Skin of body (tissue), 2 donors: ENCODE measurements around the gene TMEM187. TPM values are rescaled to one million over a fixed set of nuclear protein-coding genes. Genes with fewer than 3 reads are reported as not detected.
A peak's percentile ranks its signal among the peaks of the same experiment; 100 is the strongest.
"Not testable (repeated sequence)": the region's sequence is repeated elsewhere in the genome, so short reads cannot be mapped to it uniquely, and the experiment has no call there.

Experiments
- DNase-seq: peaks from one replicate; lab custom pipeline; 2025; lab: John Stamatoyannopoulos, UW
- total RNA-seq: library from RNA; depleted of rRNA; stranded (reverse); fragments of >200 nt; gene quantifications from one replicate; pipeline ENCODE4 v1.2.3, GENCODE V29; 2014

Gene TMEM187
- total RNA-seq, 1 donor from 2014 or later, result 2.9 TPM

DNA sequence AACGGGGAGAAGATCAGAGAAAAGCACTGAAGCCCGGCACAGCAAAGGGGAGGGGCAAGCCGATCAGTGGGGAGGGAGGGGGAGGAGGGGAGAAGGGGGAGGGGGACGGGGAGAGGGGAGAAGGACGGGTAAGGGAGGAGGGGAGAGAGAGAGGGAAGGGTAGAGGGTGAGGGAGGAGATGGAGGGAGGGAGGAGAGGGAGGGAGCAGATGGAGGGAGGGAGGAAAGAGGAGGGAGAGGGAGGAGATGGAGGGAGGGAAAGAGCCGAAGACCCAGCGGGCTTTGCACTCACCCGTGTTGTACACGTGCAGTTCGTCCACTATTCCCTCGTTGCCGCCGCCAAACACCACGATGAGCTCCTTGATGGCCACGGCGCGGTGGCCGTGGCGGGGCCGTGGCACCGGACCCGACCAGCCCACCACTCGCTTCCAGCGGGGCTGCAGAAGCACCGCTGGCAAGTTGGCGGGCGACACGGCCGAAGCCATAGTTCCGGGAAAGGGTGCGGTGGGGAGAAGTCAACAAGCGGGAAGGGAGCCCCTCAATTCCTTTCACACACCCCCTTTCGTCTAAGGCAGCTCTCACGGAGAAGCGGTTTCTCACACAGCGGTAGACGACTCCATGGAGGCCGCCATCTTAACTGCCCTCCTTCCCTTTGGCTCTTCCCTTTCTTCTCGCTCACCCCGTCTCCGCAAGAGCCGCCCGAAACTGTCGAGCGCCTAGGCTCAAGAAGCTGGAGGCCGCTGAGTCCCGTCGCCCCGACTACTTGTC lies 2.0 kb upstream of the TMEM187 start:
- peak; percentile 64 for DNase-seq

DNA sequence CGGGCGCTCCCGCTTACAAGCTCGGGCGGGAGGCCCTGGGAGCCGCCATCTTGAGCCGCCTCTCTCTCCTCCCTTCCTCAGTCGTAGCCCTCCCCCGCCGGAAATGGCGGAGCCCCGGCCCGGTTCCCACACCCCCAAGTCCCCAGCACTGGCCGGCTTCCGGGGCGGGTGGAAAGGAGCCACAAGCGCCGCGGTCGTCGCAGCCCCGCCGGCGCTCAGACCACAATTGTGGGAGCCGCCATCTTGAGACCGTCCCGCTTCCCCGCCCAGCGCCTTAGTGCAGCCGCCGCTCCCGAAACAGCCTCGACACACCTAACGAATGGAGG lies 1.5 kb upstream of the TMEM187 start:
- peak; percentile 79 for DNase-seq

DNA sequence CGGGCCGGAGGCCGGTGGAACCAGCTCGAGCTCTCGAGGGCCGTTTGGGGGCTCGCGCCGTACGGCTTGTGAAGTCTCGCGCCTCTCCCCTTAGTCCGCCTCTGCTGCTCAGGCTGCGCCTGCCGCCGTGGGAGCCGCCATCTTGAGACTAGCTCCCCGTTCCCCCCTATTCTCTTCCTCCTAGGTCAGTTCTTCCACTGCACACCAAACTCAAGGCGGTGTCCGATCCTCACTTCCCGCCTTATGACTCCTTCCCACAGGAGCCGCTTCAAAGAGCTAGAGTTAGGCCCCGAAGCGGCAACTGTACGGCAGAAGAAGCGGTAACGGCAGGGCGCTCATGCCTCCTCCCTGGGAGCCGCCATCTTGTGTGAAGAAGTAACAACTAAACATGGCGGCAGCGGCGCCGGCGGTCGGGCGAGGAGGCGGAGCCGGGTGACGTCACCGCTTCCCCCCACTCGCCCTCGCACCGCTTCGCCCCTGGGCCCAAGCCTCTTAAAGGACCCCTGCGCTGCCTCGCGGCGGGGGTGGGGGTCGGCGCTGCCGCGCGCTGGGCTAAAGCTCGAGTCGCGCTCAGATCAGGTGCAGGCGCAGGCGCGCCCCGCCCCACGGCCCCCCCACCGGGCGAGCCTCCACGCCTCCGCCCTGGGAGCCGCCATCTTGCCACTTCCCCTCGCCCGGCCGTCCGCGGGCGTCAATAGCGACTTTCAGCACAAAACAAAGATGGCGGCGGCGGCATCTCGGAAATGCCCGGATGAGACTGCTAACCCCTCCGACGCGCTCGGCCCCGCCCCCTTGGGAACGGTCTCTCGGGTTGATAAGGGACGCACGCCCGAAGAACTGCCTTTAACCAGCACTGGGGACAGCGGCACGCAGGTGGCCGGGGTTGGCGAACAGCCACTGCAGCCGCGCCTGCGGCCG lies 845 bp upstream of the TMEM187 start, which contains the start of gene HCFC1:
TSS of gene HCFC1 (minus strand) at position 369 of the 918 bp plus-strand sequence. CDS start 978 bp downstream, outside the sequence.
- peak; percentile 93 for DNase-seq

DNA sequence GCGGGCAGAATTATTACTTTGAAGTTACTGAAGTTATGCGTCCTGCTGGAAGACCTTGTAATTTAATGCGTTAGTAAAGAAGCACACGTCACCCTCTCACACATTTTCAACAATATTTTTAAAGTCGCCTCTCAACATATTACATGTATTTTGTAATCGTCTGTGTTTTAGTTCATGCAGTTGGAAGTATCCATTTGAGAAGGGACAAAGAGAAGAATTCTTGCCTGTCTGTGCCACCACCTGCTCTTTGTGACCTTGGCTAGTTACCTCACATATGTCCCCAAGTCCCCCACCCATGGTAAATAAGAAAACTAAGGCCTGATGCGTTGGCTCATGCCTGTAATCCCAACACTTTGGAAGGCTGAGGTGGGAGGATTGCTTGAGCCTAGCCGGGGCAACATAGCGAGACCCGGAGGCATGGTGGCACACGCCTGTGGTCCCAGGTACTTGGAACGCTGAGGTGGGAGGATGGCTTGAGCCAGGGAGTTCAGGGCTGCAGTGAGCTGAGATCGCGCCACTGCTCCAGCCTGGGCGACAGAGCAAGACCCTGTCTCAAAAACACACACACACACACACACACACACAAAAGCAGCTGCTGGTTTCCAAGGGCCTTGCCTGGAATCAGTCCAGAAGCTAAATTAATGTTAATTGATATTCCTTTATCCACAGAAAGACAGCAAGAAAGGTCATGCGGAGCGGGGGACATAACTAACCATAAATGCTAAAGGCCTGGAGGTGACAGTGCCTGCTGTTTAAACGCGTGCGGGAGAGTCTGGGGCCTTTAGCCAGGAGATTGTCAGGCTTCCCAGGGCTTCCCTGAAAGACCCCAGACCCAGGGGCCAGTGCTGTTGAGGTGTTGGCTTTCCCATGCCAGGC lies 811 bp downstream of the TMEM187 start:
- DNase-seq, result peak; percentile 25

DNA sequence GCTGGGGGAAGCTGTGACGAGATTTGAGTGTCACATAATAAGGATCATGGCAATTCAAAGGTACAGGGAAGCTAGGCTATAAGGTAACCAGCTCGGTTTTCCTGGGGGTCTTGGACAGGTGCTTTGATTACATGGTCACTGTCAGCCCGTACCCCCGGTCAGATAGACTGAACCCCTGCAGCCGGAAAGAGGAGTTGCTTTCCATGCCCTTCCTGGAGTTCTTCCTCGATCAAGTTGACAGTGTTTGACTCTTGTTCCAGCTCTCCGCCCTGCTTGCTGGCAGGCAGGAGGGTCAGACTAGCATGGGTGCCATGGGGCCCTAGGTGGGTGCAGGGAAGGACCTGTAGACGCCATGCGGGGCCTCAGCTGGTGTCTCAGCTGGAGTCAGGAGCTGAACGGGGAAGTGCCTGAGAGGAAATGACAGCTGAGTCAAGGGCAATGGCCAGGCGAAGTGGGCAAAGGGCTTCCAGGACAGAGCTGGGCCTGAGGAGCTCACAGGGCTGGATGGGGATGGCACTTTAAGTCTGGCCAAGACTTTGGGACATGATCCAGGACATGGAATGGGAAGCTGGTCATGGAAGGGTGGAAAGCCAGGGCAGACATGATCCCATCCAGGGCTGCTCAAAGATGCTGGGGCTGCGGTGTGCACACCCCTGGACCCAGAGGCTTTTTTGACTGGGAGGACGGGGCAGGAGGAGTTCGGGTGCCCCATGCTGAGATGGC lies 1.6 kb downstream of the TMEM187 start:
- DNase-seq, result no peak

DNA sequence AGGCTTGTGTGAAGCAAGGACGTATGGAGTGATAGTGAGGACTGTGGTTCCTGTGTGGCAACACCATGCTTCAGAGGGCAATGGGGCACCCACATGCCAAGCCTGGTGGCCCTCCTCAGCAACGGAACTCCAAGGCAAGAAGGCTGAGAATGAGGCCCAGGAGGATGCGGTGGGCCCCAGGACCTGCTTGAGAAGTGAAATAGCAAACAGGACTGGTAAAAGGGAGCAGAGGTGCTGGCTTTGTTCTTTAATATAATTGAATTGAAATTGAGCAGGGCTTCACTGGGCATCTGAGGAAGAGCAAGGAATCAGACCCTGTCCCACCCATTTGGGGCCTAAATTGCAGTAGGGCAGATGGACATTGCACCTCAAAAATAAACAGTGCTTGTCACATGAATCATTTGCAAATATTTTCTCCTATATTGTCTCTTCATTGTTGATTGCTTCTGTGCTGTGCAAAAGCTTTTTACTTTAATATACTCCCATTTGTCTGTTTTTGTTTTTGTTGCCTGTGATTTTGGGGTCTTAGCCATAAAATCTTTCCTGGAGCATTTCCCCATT lies 2.3 kb downstream of the TMEM187 start:
- no peak for DNase-seq

DNA sequence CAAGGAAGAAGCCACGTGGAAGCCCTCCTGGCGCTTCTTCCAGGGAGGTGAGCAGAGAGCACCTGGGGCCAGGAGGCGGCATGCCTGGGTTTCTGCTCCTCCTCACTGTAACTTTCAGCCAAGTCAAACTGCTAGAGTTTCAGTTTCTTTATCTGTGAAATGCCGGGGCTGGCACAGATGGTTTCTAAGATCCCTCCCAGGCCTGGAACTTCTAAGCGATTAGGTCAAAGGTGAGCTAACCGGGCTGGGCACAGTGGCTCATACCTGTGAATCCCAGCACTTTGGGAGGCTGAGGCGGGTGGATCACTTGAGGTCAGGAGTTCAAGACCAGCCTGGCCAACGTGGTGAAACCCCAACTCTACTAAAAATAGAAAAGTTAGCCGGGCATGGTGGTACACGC lies 7.8 kb downstream of the TMEM187 start:
- not testable (repeated sequence) for DNase-seq

DNA sequence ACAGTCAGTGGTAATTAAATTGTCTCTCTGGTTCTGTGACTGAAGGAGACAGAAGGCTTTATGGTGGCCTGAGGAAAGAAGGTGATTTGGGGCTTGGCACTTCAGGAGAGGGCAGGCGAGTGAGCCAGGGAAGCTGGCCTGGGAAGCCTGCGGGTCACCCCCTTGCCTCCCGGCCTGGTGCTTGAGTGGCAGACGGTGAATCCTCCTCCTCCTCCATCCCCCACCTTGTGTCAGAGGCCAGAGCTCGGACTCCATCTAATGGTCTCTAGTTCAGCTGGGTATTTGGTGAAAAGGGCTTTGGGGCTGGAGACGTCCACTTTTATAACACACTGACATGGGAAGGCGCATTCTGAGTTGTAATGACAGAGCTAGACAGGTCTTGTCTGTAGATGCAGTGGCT lies 8.7 kb downstream of the TMEM187 start:
- no peak for DNase-seq

DNA sequence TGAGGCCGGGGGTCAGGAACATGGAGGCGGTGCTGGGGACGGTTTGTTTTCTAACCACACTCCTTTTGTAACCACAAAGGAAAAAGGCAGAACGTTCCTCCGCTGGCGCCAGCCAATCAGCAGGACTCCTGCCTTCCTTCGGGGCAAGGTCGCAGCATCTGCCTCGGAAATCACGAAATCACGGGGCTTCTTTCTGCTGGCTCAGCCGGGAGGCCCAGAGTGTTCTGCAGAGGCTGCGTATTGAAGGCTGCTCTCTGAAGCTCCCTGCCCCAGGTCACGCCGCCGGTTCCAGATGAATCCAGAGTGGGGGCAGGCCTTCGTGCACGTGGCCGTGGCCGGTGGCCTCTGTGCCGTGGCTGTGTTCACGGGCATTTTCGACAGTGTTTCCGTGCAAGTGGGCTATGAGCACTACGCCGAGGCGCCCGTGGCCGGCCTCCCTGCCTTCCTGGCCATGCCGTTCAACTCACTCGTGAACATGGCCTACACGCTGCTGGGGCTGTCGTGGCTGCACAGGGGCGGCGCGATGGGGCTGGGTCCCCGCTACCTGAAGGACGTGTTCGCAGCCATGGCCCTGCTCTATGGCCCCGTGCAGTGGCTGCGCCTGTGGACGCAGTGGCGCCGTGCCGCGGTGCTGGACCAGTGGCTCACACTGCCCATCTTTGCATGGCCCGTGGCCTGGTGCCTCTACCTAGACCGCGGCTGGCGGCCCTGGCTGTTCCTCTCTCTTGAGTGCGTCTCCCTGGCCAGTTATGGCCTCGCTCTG lies 9.4 kb downstream of the TMEM187 start:
- no peak for DNase-seq

DNA sequence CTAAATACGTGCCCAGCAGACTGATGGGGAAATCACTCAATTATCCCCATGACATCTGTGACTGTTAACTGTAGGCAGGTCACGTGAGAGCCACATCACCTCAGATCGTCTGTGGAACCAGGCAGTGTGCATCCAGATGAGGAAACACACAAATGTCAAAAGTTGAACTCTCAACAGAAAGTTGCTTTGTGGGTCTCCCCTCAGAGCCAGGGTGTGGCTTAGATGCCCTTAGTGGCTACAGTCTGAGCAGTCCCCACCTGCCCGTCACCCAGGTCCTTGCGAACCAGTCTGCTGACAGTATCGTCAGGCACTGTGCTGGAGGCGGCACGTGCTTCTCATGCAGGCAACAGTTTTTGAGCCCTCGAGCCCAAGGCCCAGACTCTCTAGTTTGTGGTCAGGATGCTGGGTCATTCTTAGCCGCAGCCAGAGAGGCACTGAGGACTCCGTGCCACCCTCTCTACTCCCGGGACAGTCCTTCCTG lies 10.8 kb downstream of the TMEM187 start:
- DNase-seq, result no peak

DNA sequence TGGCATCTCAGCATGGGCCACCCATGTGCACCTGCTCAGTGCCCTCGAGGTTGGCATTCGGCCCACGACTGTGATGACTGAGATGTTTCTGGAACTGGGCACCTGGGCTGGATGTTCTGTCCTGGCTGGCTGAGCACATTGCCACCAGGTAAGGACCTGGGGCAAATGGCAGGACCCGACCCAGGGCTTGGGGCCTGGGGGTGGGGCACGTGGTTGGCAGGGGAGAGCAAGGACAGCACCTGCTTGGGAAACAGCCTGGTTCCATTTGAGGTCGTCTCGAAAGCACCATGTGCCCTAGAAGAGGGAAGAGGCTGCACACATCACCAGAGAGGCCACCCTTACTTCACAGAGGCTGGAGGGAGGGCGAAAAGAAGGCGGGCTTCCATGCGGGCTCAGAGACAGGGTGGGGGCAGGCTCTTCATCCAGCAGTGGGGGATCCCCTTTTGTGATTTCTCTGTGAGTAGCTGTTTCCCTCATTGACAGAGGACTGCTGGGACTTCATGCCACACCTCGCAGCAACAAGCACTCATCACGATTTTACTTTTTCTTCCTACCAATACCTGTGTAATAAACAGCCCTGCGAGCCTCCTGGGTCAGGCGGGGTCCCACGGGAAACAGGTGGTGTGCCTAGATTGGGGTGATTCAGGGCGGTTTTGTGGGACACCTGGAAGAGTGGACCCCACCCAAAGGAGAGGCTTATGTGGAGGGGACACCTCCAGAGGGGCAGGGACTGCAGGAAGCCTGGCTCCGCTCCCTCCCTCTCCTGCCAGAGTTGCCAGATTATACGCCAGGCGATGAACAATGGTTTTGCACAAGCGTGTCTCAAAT lies 12.0 kb downstream of the TMEM187 start:
- no peak for DNase-seq

DNA sequence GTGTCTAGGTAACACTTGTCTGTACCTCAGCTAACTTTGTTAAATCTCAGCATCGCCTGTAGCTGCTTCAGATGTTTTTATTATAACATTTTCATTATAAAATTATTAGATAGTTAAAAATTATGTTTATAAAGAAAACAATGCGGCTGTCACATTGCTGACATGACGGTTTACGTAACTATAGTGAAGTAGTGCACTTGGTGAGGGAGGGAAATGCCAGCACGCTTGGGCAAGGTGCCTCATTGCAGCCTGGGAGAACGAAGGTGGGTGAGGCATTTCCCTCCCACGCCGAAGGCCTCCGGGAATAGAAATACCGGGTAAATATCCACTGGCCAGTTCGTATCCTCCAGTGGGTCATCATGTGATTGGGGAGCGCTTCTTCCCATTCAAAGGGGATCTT lies 15.9 kb downstream of the TMEM187 start:
- no peak for DNase-seq

DNA sequence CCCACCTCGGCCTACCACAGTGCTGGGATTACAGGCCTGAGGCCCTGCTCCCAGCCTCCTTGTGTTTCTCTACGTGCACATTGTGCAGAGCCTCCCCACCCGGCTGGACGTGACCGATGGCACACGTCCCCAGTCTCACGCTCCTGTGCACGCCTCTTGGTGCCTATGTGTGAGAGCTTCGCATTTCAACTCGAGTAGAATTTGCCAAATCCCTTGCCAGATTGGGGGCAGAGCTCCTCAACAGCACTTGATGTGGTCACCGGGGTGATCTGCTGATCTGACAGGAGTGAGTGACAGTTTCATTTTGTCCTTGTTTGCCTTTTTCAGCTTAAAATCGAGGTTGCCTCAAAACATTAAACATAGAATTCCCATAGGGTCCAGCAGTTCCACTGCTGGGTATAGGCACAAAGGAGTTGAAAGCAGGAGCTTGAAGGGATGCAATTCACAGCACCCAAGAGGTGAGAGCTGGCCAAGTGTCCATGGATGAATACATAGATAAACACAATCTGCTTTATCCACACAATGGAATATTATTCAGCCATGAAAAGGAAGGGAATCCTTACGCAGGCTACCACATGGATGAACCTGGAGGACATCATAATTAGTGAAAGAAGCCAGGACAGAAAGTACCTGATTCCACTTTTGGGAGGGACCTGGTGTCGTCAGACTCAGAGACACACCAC lies 17.6 kb downstream of the TMEM187 start:
- DNase-seq, result no peak

DNA sequence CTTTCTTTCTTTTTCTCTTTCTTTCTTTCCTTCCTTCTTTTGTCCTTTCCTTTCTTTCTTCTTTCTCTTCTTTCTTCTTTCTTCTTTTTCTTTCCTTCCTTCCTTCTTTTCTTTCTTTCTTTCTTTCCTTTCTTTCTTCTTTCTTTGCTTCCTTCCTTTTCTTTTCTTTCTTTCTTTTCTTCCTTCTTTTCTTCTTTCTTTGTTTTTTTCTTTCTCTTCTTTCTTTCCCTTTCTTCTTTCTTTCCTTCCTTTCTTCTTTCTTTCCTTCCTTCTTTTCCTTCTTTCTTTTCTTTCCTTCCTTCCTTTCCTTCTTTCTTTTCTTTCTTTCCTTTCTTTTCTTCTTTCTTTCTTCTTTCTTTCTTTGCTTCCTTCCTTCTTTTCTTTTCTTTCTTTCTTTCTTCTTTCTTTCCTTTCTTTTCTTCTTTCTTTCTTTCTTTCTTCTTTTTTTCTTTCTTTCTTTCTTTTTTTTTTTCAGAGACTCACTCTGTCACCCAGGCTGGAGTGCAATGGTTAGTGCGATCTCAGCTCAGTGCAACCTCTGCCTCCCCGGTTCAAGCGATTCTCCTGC lies 18.5 kb downstream of the TMEM187 start:
- DNase-seq, result no peak

DNA sequence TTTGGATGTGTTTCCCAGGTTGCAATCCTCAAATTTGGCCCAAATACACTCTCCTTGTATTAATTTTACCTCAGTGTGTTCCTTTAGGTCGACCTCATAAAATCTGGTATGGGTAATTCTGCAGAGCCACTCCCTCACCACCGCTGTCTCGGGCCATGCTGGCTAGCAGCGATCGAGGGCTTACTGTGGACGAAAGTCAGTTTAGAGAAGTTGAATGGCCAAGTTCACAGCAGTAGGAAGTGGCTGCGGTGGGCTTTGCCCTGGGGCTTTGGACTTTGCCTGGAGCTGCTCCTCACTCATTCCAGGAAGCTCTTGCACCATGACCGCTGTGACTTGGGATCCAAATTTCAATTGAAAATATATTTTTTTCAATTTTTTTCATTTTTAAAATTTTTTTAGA lies 19.6 kb downstream of the TMEM187 start:
- DNase-seq, result no peak

DNA sequence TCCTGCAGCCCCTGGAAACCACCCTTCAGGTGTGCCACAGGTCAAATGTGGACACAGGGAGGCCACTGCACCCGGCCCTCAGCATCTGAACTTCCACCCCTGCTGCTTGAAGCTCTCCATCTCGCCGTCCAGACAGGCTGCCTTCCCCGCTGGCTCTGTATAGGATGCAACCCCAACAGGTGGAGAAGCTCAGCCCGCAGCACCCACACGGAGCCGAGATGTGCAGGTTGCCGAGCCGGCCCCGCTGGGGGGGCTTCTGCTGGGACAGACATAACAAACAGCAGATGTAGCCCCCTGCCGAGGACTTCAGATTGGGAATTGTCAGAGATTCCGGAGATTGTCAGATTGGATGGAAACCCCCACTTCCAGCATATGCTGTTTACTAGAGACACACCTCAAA lies 20.5 kb downstream of the TMEM187 start:
- DNase-seq, result no peak

DNA sequence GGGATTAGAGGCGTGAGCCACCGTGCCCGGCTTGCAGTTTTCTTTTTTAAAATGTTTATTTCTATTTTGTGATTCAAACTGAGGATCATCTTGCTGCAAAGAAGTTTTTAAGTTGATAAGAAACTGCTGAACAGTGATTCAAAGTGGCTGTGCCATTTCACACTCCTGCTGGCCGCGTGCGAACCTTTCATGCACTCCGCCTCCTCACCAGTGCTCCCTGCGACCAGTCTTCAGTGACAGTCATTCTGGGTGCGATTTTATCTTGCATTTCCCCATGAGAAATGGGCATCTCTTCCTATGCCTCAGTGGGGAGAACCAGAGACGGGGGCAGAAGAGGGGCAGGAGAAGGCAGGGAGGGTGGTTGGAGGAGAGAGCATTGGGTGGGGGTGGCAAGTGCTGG lies 21.4 kb downstream of the TMEM187 start:
- DNase-seq, result no peak

DNA sequence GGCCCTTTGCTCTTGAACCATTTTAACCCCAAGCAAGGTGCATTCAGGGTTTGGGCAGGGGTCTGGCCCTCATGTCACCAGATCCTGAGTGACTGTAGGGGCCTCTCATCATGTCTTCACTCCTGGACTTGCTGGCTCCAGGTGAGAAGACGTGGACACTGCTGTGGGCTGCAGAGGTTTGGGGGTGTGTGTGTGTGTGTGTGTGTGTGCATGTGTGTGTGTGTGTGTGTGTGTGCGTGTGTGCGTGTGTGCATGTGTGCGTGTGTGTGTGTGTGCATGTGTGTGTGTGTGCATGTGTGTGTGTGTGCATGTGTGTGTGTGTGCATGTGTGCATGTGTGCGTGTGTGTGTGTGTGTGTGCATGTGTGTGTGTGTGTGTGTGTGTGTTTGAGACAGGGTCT lies 21.8 kb downstream of the TMEM187 start:
- not testable (repeated sequence) for DNase-seq
